ENCODE data around the gene GLRX5.

Gene GLRX5

GRCh38 chr14:95534299-95535225 lies at the start of gene GLRX5:
Gene GLRX5 (plus strand): TSS chr14:95535050. CDS start chr14:95535090, 40 bp downstream.
- peak; percentile 89 to 95 (median 91) for DNase-seq (ENCODE audit: low read depth in 2 of 3, low spot score in 2 of 3)

DNA sequence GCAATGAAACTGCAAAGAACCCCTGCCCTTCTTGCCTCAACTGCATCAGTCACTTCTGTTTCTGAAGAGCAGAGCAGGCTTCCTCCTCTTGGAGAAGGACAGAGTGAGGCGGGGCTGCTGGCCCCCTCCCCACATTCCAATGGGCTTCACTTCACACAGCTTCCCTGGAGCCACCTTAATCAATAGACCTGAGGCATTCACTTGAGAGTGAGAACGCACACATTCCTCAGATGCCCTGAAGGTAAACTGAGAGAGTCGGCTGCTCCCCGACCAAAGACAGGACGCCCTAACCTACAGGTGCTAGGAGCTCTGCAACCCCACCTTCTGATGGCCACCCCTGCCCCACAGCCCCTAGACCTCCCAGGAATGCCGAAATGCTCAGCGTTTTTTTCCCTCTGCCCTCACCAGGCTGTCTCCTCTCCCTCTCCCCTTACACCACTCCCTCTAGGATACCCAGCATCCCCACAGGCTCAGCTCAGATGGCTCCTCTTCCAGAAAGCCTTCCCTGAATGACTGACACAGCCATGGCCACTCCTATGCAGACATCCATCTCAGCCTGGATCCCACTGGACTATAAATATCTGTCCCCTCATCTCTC lies 49.5 kb upstream of the GLRX5 start:
- no peak for DNase-seq (ENCODE audit: low read depth in 2 of 3, low spot score in 2 of 3)

DNA sequence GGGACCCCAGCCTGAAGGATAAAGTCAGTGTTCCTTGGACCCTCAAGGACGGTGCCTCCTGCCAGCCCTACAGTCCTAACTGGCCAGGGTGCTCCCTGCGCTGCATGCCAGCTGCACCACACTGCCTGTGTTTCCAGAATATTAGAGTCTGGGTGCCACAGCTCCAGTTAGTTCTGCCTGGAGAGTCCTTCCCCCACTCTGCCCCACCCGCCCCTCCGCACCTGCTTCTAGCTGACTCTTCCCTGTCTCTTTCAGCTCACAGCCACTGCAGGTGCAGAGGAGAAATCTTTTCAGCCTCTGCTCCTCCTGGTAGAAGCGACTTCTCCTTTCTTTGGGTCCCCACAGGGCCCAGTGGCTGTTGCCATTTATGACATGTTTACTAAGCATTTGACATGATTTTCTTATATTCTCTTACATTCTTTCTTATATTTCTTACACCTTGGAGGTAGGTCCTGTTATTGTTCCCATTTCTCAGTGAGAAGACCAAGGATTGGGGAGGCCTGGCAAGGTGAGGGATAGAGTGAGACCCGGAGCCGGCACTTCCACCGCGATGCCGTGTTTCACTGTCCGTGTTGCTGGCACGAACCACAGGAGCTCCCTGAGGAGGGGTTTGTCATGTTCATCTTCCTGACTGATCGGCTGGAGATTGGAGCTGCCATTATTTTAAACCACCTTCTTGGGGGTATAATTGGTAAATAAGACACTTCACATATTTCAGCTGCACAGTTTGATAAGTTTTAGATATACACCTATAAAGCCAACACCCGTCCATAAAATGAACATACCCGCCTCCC lies 47.8 kb upstream of the GLRX5 start:
- DNase-seq (ENCODE audit: low read depth in 2 of 3, low spot score in 2 of 3), result no peak

GRCh38 chr14:95487669-95488084 lies 47.2 kb upstream of the GLRX5 start:
- no peak for DNase-seq (ENCODE audit: low read depth in 2 of 3, low spot score in 2 of 3)

GRCh38 chr14:95488376-95489213 lies 46.3 kb upstream of the GLRX5 start:
- DNase-seq (ENCODE audit: low read depth in 2 of 3, low spot score in 2 of 3), result no peak

- no peak for DNase-seq (ENCODE audit: low read depth in 2 of 3, low spot score in 2 of 3)
Measured at GRCh38 chr14:95489214-95490137, 45.4 kb upstream of the GLRX5 start.

GRCh38 chr14:95490138-95490509 lies 44.7 kb upstream of the GLRX5 start:
- no peak for DNase-seq (ENCODE audit: low read depth in 2 of 3, low spot score in 2 of 3)

GRCh38 chr14:95490727-95491451 lies 44.0 kb upstream of the GLRX5 start:
- DNase-seq (ENCODE audit: low read depth in 2 of 3, low spot score in 2 of 3), result no peak

DNA sequence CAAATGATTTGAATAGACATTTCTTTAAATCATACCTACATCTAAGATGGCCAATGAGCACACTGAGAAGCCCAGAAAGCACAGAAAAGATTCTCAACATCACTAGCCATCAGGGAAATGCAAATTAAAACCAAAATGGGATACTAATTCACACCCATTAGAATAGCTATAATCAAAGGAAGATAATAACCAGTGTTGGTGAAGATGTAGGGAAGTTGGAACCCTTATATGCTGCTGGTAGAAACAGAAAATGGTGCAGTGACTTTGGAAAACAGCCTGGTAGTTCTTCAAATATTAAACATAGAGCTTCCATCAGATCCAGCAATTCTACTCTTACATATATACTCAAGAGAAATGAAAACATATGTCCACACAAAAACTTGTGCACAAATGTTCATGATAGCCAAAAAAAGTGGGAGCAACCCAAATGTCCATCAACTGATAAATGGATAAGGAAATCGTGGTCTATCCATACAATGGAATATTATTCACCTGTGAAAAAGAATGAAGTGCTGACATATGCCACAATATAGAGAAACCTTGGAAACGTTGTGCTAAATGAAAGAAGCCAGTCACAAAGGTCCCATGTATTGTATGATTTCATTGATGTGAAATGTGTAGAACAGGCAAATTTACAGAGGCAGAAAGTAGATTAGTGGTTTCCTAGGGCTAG lies 42.8 kb upstream of the GLRX5 start:
- DNase-seq (ENCODE audit: low read depth in 2 of 3, low spot score in 2 of 3), result no peak

DNA sequence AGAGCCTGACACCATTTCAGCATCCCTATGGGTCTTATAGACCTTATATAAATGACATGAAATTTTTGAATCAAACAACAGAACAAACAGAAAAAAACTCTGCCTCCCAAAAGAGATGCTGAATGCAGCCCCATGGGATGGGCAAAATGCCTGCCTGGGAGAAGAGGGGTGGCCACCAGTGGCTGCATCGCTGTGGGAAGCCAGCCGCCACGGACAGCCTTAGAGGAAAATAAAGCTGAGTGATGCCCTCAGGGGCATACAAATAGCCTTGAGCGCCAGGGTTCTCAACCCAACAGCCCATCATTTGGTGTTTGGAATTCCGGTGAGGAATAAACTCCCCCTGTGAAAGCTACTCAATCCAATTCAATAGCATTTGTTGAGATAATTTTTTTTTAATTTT lies 41.3 kb upstream of the GLRX5 start:
- no peak for DNase-seq (ENCODE audit: low read depth in 2 of 3, low spot score in 2 of 3)

DNA sequence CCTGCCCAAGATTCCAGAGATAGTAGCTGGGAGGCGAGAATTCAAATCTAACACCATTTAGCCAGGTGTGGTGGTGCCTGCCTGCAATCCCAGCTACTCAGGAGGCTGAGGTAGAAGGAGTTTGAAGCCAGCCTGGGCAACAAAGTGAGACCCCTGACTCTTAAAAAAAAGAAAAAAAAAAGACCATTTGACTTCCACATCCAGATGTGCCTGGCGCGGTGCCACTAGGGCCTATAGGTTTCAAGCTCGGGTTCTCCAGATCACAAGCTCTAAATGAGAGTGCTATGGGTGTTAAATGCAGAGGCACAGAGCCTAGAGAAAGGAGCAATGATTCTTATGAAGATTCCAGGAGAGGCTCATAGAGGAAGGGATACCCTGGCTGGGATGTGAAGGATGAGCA lies 40.9 kb upstream of the GLRX5 start:
- no peak for DNase-seq (ENCODE audit: low read depth in 2 of 3, low spot score in 2 of 3)

- DNase-seq (ENCODE audit: low read depth in 2 of 3, low spot score in 2 of 3), result no peak
Measured at GRCh38 chr14:95494456-95494855, 40.4 kb upstream of the GLRX5 start.

DNA sequence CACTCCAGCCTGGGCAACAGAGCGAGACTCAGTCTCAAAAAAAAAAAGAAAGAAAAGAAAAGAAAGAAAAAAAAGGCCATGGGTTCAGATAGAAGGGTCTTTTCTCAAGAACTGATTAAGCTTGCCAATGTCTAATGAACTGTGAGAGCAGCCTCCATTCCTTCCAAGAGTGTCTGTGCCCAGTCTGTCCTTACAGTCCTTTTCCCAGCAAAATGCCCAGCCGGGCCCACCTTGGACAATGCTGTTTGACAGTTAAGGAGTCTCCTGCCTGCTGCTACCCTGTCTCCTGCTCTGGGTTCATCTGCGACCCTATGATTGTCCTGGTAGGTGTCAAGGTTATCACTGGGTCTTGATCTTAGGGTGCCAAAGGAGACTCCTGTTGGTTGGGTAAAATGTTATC lies 39.8 kb upstream of the GLRX5 start:
- no peak for DNase-seq (ENCODE audit: low read depth in 2 of 3, low spot score in 2 of 3)

- DNase-seq (ENCODE audit: low read depth in 2 of 3, low spot score in 2 of 3), result no peak
Measured at GRCh38 chr14:95495538-95496025, 39.3 kb upstream of the GLRX5 start.

DNA sequence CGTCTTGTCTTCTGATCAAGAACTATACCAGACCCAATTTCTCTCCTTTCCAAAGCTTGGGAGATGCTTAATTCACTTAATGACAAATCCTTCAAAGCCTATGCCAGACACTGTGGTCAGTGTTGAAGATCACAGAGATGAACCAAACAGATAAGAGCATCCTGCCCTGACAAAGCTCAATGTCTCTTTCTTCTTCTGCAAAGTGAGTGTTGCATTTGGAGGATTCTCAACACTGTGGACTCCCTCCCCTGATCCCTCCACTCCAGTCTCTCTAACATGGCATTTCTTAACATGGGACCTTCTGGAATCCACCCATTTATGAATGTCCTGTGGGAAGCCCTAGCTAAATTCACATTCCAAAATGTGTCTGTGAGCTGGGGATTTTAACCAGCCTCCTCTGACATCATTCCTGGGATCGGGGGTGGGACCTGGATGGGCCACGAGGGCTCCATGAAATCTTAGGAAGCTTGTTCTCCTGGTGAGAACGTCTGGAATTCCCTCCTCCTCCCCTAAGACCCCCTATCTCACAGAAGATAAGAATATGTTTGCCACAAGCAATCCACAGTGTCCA lies 38.7 kb upstream of the GLRX5 start:
- no peak for DNase-seq (ENCODE audit: low read depth in 2 of 3, low spot score in 2 of 3)

DNA sequence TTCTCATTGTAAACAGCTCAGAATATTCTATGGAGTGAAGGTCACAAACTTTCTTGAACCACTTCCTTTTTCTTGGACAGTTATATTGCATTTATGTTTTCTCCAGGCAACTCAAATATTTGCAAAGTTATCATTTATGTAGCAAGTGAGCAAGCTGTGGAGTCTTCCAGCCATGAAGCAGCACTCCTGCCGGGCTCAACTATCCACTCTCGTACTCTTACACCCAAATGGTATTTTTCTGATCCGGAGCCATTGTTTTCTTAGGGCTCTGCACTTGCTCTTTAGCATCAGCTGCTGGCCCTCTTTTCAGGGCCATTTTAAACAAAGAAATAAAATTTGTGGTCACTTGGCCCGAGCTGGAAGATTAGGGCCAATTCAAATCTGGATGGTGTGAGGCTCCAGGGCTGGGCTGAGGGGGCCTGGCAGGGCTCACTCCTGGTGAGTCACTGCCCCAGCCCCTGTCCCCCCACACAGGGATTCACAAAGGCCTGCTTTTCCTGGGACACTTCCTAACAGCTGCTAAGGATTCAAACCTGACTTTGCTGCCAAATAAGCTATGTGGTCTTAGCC lies 38.1 kb upstream of the GLRX5 start:
- DNase-seq (ENCODE audit: low read depth in 2 of 3, low spot score in 2 of 3), result no peak

DNA sequence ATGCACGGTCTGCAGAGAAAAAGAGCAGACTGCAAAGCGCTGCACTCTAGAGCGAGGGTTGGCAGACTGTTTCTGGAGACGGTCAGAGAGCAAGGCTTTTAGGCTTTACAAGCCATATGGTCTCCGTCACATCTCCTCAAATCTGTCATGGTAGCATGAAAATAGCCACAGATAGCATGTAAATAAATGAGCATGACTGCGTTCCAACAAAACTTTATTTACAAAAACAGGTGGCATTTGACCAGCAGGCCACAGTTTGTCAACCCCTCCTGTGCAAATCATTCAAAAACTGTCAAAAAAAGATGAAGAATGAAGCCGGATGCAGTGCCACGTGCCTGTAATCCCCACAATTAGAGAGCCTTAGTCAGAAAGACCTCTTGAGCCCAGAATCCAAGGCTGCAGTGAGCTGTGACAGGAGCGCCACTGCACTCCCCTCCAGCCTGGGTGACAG lies 37.3 kb upstream of the GLRX5 start:
- DNase-seq (ENCODE audit: low read depth in 2 of 3, low spot score in 2 of 3), result no peak

Measured in activated CD8-positive, alpha-beta memory T cell treated with anti-CD3 and anti-CD28 coated beads for 48 hours (primary cell).